Endothelial cell of umbilical vein (primary cell): ENCODE measurements around the gene SIX4. TPM values are rescaled to one million over a fixed set of nuclear protein-coding genes. Genes with fewer than 3 reads are reported as not detected.

Experiments
- BruUV-seq: library from RNA; stranded (reverse); fragments of 400-500 nt; replicated peaks from 2 replicates; lab custom pipeline; 2021; lab: Mats Ljungman, UMichigan
- CTCF ChIA-PET: fragments of 300-600, 350-600 bp; sonication (Branson Sonifier 250); formaldehyde crosslinking; loops from one replicate; lab custom pipeline; 2021; ENCODE audit warnings: antibody characterized with exemption, inconsistent platforms; lab: Charles Lee
- POLR2A ChIA-PET: fragments of 300-600, 350-600 bp; sonication (Branson Sonifier 250); formaldehyde crosslinking; loops from one replicate; lab custom pipeline; 2021; ENCODE audit warnings: antibody characterized with exemption, inconsistent platforms; lab: Charles Lee
- DNase-seq: peaks from one replicate; pipeline ENCODE4 v3.0.0-alpha.2; 2011; ENCODE audit warnings: low read depth, low spot score
- FAIRE-seq: peaks from 2 replicates; lab custom pipeline; 2011; peaks lifted over from hg19 to GRCh38; lab: Jason Lieb, UNC
- H2AFZ ChIP-seq: 2 replicates; pipeline ENCODE4 v1.6.0; 2012; ENCODE audit warnings: low read depth, low read length, control low read depth, inconsistent platforms
- H3K27ac ChIP-seq: 2 replicates; pipeline ENCODE4 v1.5.1; 2011; ENCODE audit warnings: low read depth, mild to moderate bottlenecking, control low read depth, low read length, moderate library complexity; ENCODE audit not compliant: insufficient read depth
- H3K27me3 ChIP-seq, 2 experiments: 2 replicates each; pipeline versions ENCODE4 v1.6.0 to v1.6.1; 2011; ENCODE audit warnings: low read length in 2 of 2, mixed read lengths in 1 of 2; ENCODE audit not compliant: control insufficient read depth in 2 of 2, insufficient read depth in 2 of 2
- H3K36me3 ChIP-seq, 2 experiments: 2 replicates in 1 of 2; 3 replicates in 1 of 2; pipeline ENCODE4 v1.5.1; 2011; ENCODE audit warnings: low read length in 2 of 2, mild to moderate bottlenecking in 1 of 2, moderate library complexity in 1 of 2; ENCODE audit not compliant: control insufficient read depth in 2 of 2, insufficient read depth in 2 of 2; ENCODE audit errors: extremely low read depth in 1 of 2
- H3K4me1 ChIP-seq: 3 replicates; pipeline ENCODE4 v1.5.1; 2011; ENCODE audit warnings: mild to moderate bottlenecking, low read length; ENCODE audit not compliant: control insufficient read depth, insufficient read depth; ENCODE audit errors: extremely low read depth
- H3K4me2 ChIP-seq: 2 replicates; pipeline ENCODE4 v1.6.1; 2011; ENCODE audit warnings: low read length, control low read depth, mixed read lengths; ENCODE audit not compliant: insufficient read depth
- H3K4me3 ChIP-seq, 3 experiments: fragments of 200-600 bp in 1 of 3; sonication (generic), shearing (Covaris generic) in 1 of 3; replicated peaks in 1 of 3; 2 replicates each; pipeline ENCODE4 v1.5.1; 2011 to 2016; ENCODE audit warnings: control low read depth in 3 of 3, low read length in 3 of 3, mild to moderate bottlenecking in 2 of 3, inconsistent platforms in 1 of 3, low read depth in 1 of 3, moderate library complexity in 1 of 3; ENCODE audit not compliant: insufficient read depth in 1 of 3
- H3K79me2 ChIP-seq: 2 replicates; pipeline ENCODE4 v1.6.0; 2012; ENCODE audit warnings: low read length, inconsistent platforms; ENCODE audit not compliant: control insufficient read depth, insufficient read depth
- H3K9ac ChIP-seq: replicated peaks from 2 replicates; pipeline ENCODE3; 2011; ENCODE audit warnings: low read length, control low read depth; ENCODE audit not compliant: insufficient read depth; ENCODE audit errors: extremely low read depth
- H3K9me1 ChIP-seq: replicated peaks from 3 replicates; pipeline ENCODE4 v1.6.0; 2011; ENCODE audit warnings: mild to moderate bottlenecking, low read length; ENCODE audit not compliant: control insufficient read depth, insufficient read depth; ENCODE audit errors: extremely low read depth
- H3K9me3 ChIP-seq: replicated peaks from 2 replicates; pipeline ENCODE4 v1.5.1; 2012; ENCODE audit warnings: low read length, inconsistent platforms; ENCODE audit not compliant: control insufficient read depth, insufficient read depth
- H4K20me1 ChIP-seq: replicated peaks from 2 replicates; pipeline ENCODE3; 2011; ENCODE audit warnings: mild to moderate bottlenecking, low read length; ENCODE audit not compliant: control insufficient read depth, insufficient read depth; ENCODE audit errors: extremely low read depth
- EZH2 ChIP-seq: IDR thresholded peaks from 2 replicates; pipeline ENCODE4 v1.6.1; 2012; ENCODE audit warnings: borderline replicate concordance, low read depth, mild to moderate bottlenecking, moderate library complexity, low read length, inconsistent platforms; ENCODE audit not compliant: severe bottlenecking
- FOS ChIP-seq: IDR thresholded peaks from 2 replicates; pipeline ENCODE4 v1.6.1; 2011; ENCODE audit warnings: mild to moderate bottlenecking, low read length, moderate library complexity, borderline replicate concordance; ENCODE audit not compliant: insufficient read depth
- GATA2 ChIP-seq: IDR thresholded peaks from 2 replicates; pipeline ENCODE4 v1.7.0; 2011; ENCODE audit warnings: low read depth, mild to moderate bottlenecking, moderate library complexity, mixed read lengths, low read length; ENCODE audit not compliant: insufficient read length, insufficient read depth
- JUN ChIP-seq: IDR thresholded peaks from 2 replicates; pipeline ENCODE4 v1.6.1; 2011; ENCODE audit warnings: borderline replicate concordance, low read depth; ENCODE audit not compliant: insufficient read length, insufficient read depth
- MYC ChIP-seq: IDR thresholded peaks from one replicate; pipeline ENCODE4 v1.6.1; 2011; ENCODE audit warnings: mild to moderate bottlenecking, low read depth, low read length
- POLR2A ChIP-seq: IDR thresholded peaks from 2 replicates; pipeline ENCODE4 v1.6.1; 2012; ENCODE audit warnings: low read depth, mild to moderate bottlenecking, control low read depth, low read length
- POLR2AphosphoS5 ChIP-seq: IDR thresholded peaks from 2 replicates; pipeline ENCODE4 v1.6.1; 2012; ENCODE audit warnings: low read depth, mild to moderate bottlenecking, control low read depth, low read length, moderate library complexity; ENCODE audit not compliant: insufficient read depth
- dilution Hi-C: fragments of 300-500 bp; cut with MboI; formaldehyde crosslinking; loops from one replicate; pipeline ENCODE4 v1.15.0; 2019; ENCODE audit warnings: low sequenced_read_pairs; ENCODE audit not compliant: extremely low pct_ligation_motif_present
- intact Hi-C: fragments of 100-400 bp; cut with micrococcal nuclease; formaldehyde crosslinking; loops from one replicate; pipeline ENCODE4 v1.10.0; 2022
- polyA plus RNA-seq, 4 experiments: library from polyadenylated mRNA; depleted of rRNA in 3 of 4; stranded (reverse) in 3 of 4; unstranded in 1 of 4; fragments of >200 nt; gene quantifications; 2 replicates each; pipeline versions ENCODE4 v1.2.1 to v1.2.3, GENCODE V29; 2011 to 2012; ENCODE audit warnings: missing spikeins in 1 of 4
- total RNA-seq: library from RNA; stranded (reverse); gene quantifications from 2 replicates; pipeline ENCODE4 v1.2.3, GENCODE V29; 2021
- TF ChIP-seq, protein P1 (sequence below): IDR thresholded peaks from 2 replicates; pipeline ENCODE4 v1.6.1; 2011; ENCODE audit not compliant: insufficient read depth, insufficient read length
- TF ChIP-seq, protein P2 (sequence below), 2 donors: IDR thresholded peaks; 1 replicate in 1 of 2; 2 replicates in 1 of 2; pipeline ENCODE4 v1.5.1; 2011; ENCODE audit warnings: low read length in 2 of 2, mild to moderate bottlenecking in 2 of 2, moderate library complexity in 2 of 2, control low read depth in 1 of 2, inconsistent platforms in 1 of 2, low read depth in 1 of 2; ENCODE audit not compliant: insufficient read depth in 1 of 2; ENCODE audit errors: extremely low read depth in 1 of 2

The SIX4 gene
- total and polyA plus RNA-seq, 2 donors (not counting 3 experiments of a cell fraction or from before 2014, with no cell fraction given), result 1.8 to 4.7 TPM

- CTCF ChIA-PET, result interaction anchor here (0.9 kb wide), 1 partner anchor 588 kb away, joined by 3 read pairs; no protein-coding TSS in a partner anchor
- POLR2A ChIA-PET, result no interaction called here
- intact Hi-C loops, result no loop called here
- Histone ChIP-seq H3K36me3 (no peaks in the 10 kb centered on the region), H2AFZ (no peak overlapping the region), H3K4me1 (no peaks in the 10 kb centered on the region), H3K4me2 (no peak overlapping the region), H3K4me3 (no peak overlapping the region), H3K9me1 (no peaks in the 10 kb centered on the region), H3K27ac (no peak overlapping the region), H3K9me3 (no peaks in the 10 kb centered on the region), H3K79me2 (no peaks in the 10 kb centered on the region), H3K27me3 (peaks cover 0 to 2% of the 10 kb centered on the region in 2 experiments), H4K20me1 (no peaks in the 10 kb centered on the region), H3K9ac (no peak overlapping the region)
- dilution Hi-C loops, result no loop called here
- DNase-seq, result no peak
- no TSS peak for BruUV-seq
- TF ChIP-seq FOS, result no peak
- no peak for TF ChIP-seq GATA2
- no peak for TF ChIP-seq MYC
- TF ChIP-seq, protein P1, sequence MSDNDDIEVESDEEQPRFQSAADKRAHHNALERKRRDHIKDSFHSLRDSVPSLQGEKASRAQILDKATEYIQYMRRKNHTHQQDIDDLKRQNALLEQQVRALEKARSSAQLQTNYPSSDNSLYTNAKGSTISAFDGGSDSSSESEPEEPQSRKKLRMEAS, result no peak
- no peak for TF ChIP-seq POLR2A
- TF ChIP-seq POLR2AphosphoS5, result no peak
- TF ChIP-seq, protein P2, sequence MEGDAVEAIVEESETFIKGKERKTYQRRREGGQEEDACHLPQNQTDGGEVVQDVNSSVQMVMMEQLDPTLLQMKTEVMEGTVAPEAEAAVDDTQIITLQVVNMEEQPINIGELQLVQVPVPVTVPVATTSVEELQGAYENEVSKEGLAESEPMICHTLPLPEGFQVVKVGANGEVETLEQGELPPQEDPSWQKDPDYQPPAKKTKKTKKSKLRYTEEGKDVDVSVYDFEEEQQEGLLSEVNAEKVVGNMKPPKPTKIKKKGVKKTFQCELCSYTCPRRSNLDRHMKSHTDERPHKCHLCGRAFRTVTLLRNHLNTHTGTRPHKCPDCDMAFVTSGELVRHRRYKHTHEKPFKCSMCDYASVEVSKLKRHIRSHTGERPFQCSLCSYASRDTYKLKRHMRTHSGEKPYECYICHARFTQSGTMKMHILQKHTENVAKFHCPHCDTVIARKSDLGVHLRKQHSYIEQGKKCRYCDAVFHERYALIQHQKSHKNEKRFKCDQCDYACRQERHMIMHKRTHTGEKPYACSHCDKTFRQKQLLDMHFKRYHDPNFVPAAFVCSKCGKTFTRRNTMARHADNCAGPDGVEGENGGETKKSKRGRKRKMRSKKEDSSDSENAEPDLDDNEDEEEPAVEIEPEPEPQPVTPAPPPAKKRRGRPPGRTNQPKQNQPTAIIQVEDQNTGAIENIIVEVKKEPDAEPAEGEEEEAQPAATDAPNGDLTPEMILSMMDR (IDR thresholded peaks at IDR 0.05; ENCODE audit: extremely low read depth in 1 of 2, insufficient read depth in 1 of 2, low read depth in 1 of 2, low read length in 2 of 2), result no peak
- TF ChIP-seq EZH2, result no peak
- TF ChIP-seq JUN, result no peak
- FAIRE-seq, result no peak
These were observed 59.0 kb downstream of the SIX4 start for GRCh38 chr14:60665177-60665550.
